ENCODE results near the gene FAM162A. TPM values are rescaled to one million over a fixed set of nuclear protein-coding genes. Genes with fewer than 3 reads are reported as not detected.

FAM162A gene
- total and polyA plus RNA-seq, 9 donors: 29.8 to 117 (median 64.9) TPM

DNA sequence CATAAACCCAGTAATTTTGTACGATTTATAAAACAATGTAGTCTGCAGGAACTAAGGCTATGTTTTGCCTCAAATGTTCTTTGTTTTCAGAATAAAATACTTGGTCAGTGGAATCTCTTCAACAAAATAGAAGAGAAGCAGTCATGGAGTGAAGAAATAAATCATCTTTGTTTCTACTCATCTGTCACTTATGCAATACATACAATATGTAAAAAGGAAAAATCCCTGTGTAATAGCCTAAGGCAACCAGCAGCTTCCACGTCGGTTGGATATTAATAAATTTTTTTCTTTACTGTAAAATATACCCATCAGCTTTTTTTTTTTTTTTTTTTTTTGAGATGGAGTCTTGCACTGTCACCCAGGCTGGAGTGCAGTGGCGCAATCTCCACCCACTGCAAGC, 37.1 kb downstream of the FAM162A start:
- H3K9me3 ChIP-seq: no peaks in the 10 kb centered on the region
- 78 to 84% (median 84%) methylated on average over 4 of the region's 4 CpGs for WGBS, 3 donors
- intact Hi-C loops (cut with DNase I): no loop called here
- peaks cover 4% of the 10 kb centered on the region for H3K4me1 ChIP-seq (ENCODE audit: insufficient read depth)
- TF ChIP-seq EP300 (IDR thresholded peaks at IDR 0.05): no peak
- no peak for TF ChIP-seq POLR2A (IDR thresholded peaks at IDR 0.05)
- TF ChIP-seq, protein P1, sequence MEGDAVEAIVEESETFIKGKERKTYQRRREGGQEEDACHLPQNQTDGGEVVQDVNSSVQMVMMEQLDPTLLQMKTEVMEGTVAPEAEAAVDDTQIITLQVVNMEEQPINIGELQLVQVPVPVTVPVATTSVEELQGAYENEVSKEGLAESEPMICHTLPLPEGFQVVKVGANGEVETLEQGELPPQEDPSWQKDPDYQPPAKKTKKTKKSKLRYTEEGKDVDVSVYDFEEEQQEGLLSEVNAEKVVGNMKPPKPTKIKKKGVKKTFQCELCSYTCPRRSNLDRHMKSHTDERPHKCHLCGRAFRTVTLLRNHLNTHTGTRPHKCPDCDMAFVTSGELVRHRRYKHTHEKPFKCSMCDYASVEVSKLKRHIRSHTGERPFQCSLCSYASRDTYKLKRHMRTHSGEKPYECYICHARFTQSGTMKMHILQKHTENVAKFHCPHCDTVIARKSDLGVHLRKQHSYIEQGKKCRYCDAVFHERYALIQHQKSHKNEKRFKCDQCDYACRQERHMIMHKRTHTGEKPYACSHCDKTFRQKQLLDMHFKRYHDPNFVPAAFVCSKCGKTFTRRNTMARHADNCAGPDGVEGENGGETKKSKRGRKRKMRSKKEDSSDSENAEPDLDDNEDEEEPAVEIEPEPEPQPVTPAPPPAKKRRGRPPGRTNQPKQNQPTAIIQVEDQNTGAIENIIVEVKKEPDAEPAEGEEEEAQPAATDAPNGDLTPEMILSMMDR (IDR thresholded peaks at IDR 0.05): no peak
- H3K36me3 ChIP-seq: no peaks in the 10 kb centered on the region
- H3K27me3 ChIP-seq: no peaks in the 10 kb centered on the region
- DNase-seq: no peak
- no peak overlapping the region for H3K4me3 ChIP-seq
- no peak overlapping the region for H3K27ac ChIP-seq

- H3K4me3 ChIP-seq: no peak overlapping the region
- H3K9me3 ChIP-seq: no peaks in the 10 kb centered on the region
- peaks cover 3% of the 10 kb centered on the region for H3K4me1 ChIP-seq (ENCODE audit: insufficient read depth)
- no peaks in the 10 kb centered on the region for H3K36me3 ChIP-seq
- H3K27me3 ChIP-seq: no peaks in the 10 kb centered on the region
- intact Hi-C loops (cut with DNase I): no loop called here
- 85 to 89% (median 88%) methylated on average over 2 of the region's 2 CpGs for WGBS, 3 donors
- TF ChIP-seq, protein P1 (IDR thresholded peaks at IDR 0.05): no peak
- TF ChIP-seq EP300 (IDR thresholded peaks at IDR 0.05) (no peak), POLR2A (IDR thresholded peaks at IDR 0.05) (no peak)
- DNase-seq: no peak
- H3K27ac ChIP-seq: no peak overlapping the region
These were observed 37.9 kb downstream of the FAM162A start for GRCh38 chr3:122421836-122422235.

- Histone ChIP-seq H3K36me3 (no peaks in the 10 kb centered on the region), H3K4me3 (no peak overlapping the region), H3K4me1 (ENCODE audit: insufficient read depth) (no peaks in the 10 kb centered on the region), H3K9me3 (no peaks in the 10 kb centered on the region), H3K27ac (no peak overlapping the region), H3K27me3 (no peaks in the 10 kb centered on the region)
- intact Hi-C loops (cut with DNase I): no loop called here
- 92 to 93% (median 92%) methylated on average over 2 of the region's 2 CpGs for WGBS, 3 donors
- TF ChIP-seq EP300 (IDR thresholded peaks at IDR 0.05): no peak
- TF ChIP-seq, protein P1 (IDR thresholded peaks at IDR 0.05): no peak
- TF ChIP-seq POLR2A (IDR thresholded peaks at IDR 0.05): no peak
- DNase-seq: no peak
These were observed 44.0 kb downstream of the FAM162A start for GRCh38 chr3:122427857-122428471.

- intact Hi-C loops (cut with DNase I): no loop called here
- TF ChIP-seq EP300 (IDR thresholded peaks at IDR 0.05) (no peak), POLR2A (IDR thresholded peaks at IDR 0.05) (no peak)
- TF ChIP-seq, protein P1 (IDR thresholded peaks at IDR 0.05): no peak
- Histone ChIP-seq H3K27ac (no peak overlapping the region), H3K27me3 (no peaks in the 10 kb centered on the region), H3K36me3 (no peaks in the 10 kb centered on the region), H3K4me3 (no peak overlapping the region), H3K9me3 (no peaks in the 10 kb centered on the region), H3K4me1 (ENCODE audit: insufficient read depth) (no peaks in the 10 kb centered on the region)
- no peak for DNase-seq
- WGBS, 3 donors: 91 to 97% (median 95%) methylated on average over 2 of the region's 2 CpGs
These were observed 46.4 kb downstream of the FAM162A start for GRCh38 chr3:122430371-122430770.
